ENCODE results near the gene KIAA0513. TPM values are rescaled to one million over a fixed set of nuclear protein-coding genes. Genes with fewer than 3 reads are reported as not detected.

KIAA0513 gene
- total and polyA plus RNA-seq, 2 of the 13 experiments (the other 11 are each of a cell fraction or from before 2014, with no cell fraction given) = 1.8 TPM

GRCh38 chr16:85055493-85056210 is 28.1 kb downstream of the KIAA0513 start (continued):
- TF ChIP-seq ZBTB4 (CRISPR knock-in tag; IDR thresholded peaks at IDR 0.05; ENCODE audit: borderline replicate concordance) (0 out of 2 replicates have a peak, but pooled peaks have one; percentile 51), ZNF333 (CRISPR knock-in tag; IDR thresholded peaks at IDR 0.05; ENCODE audit: borderline replicate concordance) (no peak), STAT6 (CRISPR knock-in tag; IDR thresholded peaks at IDR 0.05; ENCODE audit: borderline replicate concordance) (no peak), E2F1 (CRISPR knock-in tag; IDR thresholded peaks at IDR 0.05) (no peak), HNF4A (CRISPR knock-in tag; IDR thresholded peaks at IDR 0.05) (peak; percentile 48), MEF2D (CRISPR knock-in tag; IDR thresholded peaks at IDR 0.05) (peak; percentile 81; the same call in 1 of the 2 replicates), GABPA (IDR thresholded peaks at IDR 0.05; ENCODE audit: low read depth, low read length) (no peak), GABPA (CRISPR knock-in tag; IDR thresholded peaks at IDR 0.05; ENCODE audit: low read depth) (no peak), CREM (IDR thresholded peaks at IDR 0.05) (no peak), CREM (CRISPR knock-in tag; IDR thresholded peaks at IDR 0.05) (no peak), ZNF136 (CRISPR knock-in tag; IDR thresholded peaks at IDR 0.05; ENCODE audit: low read depth) (no peak), ZNF616 (CRISPR knock-in tag; IDR thresholded peaks at IDR 0.05; ENCODE audit: low read depth) (no peak), ZMAT5 (CRISPR knock-in tag; IDR thresholded peaks at IDR 0.05; ENCODE audit: borderline replicate concordance, low read depth) (peak; percentile 71; the same call in 1 of the 2 replicates), TBL1XR1 (IDR thresholded peaks at IDR 0.05; ENCODE audit: borderline replicate concordance, low read length, partially characterized antibody) (no peak)
- TF ChIP-seq, protein P1, sequence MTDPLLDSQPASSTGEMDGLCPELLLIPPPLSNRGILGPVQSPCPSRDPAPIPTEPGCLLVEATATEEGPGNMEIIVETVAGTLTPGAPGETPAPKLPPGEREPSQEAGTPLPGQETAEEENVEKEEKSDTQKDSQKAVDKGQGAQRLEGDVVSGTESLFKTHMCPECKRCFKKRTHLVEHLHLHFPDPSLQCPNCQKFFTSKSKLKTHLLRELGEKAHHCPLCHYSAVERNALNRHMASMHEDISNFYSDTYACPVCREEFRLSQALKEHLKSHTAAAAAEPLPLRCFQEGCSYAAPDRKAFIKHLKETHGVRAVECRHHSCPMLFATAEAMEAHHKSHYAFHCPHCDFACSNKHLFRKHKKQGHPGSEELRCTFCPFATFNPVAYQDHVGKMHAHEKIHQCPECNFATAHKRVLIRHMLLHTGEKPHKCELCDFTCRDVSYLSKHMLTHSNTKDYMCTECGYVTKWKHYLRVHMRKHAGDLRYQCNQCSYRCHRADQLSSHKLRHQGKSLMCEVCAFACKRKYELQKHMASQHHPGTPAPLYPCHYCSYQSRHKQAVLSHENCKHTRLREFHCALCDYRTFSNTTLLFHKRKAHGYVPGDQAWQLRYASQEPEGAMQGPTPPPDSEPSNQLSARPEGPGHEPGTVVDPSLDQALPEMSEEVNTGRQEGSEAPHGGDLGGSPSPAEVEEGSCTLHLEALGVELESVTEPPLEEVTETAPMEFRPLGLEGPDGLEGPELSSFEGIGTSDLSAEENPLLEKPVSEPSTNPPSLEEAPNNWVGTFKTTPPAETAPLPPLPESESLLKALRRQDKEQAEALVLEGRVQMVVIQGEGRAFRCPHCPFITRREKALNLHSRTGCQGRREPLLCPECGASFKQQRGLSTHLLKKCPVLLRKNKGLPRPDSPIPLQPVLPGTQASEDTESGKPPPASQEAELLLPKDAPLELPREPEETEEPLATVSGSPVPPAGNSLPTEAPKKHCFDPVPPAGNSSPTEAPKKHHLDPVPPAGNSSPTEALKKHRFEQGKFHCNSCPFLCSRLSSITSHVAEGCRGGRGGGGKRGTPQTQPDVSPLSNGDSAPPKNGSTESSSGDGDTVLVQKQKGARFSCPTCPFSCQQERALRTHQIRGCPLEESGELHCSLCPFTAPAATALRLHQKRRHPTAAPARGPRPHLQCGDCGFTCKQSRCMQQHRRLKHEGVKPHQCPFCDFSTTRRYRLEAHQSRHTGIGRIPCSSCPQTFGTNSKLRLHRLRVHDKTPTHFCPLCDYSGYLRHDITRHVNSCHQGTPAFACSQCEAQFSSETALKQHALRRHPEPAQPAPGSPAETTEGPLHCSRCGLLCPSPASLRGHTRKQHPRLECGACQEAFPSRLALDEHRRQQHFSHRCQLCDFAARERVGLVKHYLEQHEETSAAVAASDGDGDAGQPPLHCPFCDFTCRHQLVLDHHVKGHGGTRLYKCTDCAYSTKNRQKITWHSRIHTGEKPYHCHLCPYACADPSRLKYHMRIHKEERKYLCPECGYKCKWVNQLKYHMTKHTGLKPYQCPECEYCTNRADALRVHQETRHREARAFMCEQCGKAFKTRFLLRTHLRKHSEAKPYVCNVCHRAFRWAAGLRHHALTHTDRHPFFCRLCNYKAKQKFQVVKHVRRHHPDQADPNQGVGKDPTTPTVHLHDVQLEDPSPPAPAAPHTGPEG (CRISPR knock-in tag; IDR thresholded peaks at IDR 0.05) = 0 out of 2 replicates have a peak, but pooled peaks have one; percentile 56

Measured in HepG2 (cell line).